Measurements from ENCODE around the gene NT5E.

NT5E gene

DNA sequence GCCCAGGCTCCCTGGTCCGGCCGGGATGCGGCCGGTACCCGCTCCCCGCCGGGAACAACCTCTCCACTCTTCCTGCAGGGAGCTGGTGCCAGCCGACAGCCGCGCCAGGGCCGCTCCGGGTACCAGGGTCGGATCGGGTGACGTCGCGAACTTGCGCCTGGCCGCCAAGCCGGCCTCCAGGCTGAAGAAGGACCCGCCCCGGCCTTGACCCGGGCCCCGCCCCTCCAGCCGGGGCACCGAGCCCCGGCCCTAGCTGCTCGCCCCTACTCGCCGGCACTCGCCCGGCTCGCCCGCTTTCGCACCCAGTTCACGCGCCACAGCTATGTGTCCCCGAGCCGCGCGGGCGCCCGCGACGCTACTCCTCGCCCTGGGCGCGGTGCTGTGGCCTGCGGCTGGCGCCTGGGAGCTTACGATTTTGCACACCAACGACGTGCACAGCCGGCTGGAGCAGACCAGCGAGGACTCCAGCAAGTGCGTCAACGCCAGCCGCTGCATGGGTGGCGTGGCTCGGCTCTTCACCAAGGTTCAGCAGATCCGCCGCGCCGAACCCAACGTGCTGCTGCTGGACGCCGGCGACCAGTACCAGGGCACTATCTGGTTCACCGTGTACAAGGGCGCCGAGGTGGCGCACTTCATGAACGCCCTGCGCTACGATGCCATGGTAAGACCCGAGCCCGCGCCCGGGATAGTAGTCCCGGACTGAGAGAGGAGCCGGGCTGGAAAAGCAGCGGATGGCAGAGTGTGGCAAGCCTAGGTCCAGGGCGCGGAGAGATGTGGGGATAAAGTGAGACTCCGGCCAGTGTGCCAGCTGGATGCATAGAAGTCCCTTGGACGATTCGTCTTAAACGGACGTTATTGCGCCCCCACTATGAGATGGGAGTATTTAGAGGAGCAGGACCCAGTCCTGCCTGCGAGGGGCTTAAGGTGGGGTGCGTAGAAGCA is at the start of gene NT5E:
Gene NT5E (plus strand): TSS at position 266 of the 942 bp plus-strand sequence. CDS start 57 bp downstream, at position 323.
- H3K36me3 ChIP-seq (ENCODE audit: low read depth): peaks cover 59% of the 10 kb centered on the region
- H3K9me3 ChIP-seq (ENCODE audit: severe bottlenecking): no peaks in the 10 kb centered on the region
- no peaks in the 10 kb centered on the region for H3K27me3 ChIP-seq (ENCODE audit: insufficient read depth, poor library complexity, severe bottlenecking)
- ATAC-seq (ENCODE audit: low read depth) (peak; percentile 74), DNase-seq (ENCODE audit: low spot score) (peak; percentile 78)
- peak within 1 kb of the TSS; percentile 64 for H3K4me3 ChIP-seq (ENCODE audit: severe bottlenecking)
- peak within 1 kb of the TSS; percentile 99 for H3K27ac ChIP-seq (ENCODE audit: poor library complexity, severe bottlenecking)
- peaks cover 40% of the 10 kb centered on the region for H3K4me1 ChIP-seq (ENCODE audit: insufficient read depth, poor library complexity, severe bottlenecking)
- TF ChIP-seq, protein P1, sequence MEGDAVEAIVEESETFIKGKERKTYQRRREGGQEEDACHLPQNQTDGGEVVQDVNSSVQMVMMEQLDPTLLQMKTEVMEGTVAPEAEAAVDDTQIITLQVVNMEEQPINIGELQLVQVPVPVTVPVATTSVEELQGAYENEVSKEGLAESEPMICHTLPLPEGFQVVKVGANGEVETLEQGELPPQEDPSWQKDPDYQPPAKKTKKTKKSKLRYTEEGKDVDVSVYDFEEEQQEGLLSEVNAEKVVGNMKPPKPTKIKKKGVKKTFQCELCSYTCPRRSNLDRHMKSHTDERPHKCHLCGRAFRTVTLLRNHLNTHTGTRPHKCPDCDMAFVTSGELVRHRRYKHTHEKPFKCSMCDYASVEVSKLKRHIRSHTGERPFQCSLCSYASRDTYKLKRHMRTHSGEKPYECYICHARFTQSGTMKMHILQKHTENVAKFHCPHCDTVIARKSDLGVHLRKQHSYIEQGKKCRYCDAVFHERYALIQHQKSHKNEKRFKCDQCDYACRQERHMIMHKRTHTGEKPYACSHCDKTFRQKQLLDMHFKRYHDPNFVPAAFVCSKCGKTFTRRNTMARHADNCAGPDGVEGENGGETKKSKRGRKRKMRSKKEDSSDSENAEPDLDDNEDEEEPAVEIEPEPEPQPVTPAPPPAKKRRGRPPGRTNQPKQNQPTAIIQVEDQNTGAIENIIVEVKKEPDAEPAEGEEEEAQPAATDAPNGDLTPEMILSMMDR (IDR thresholded peaks at IDR 0.05; ENCODE audit: poor library complexity, severe bottlenecking): no peak

- ATAC-seq (ENCODE audit: low read depth): no peak
Measured at GRCh38 chr6:85400331-85400730, 49.6 kb upstream of the NT5E start.

GRCh38 chr6:85401186-85402021 is 48.5 kb upstream of the NT5E start:
- DNase-seq (ENCODE audit: low spot score) (no peak), ATAC-seq (ENCODE audit: low read depth) (no peak)
- H3K4me3 ChIP-seq (ENCODE audit: severe bottlenecking): no peak overlapping the region
- TF ChIP-seq, protein P1 (IDR thresholded peaks at IDR 0.05; ENCODE audit: poor library complexity, severe bottlenecking): no peak
- H3K27ac ChIP-seq (ENCODE audit: poor library complexity, severe bottlenecking): peak overlapping the region; percentile 100
- H3K36me3 ChIP-seq (ENCODE audit: low read depth): no peaks in the 10 kb centered on the region; the same call in 1 of the 2 replicates
- peaks cover 48% of the 10 kb centered on the region for H3K4me1 ChIP-seq (ENCODE audit: insufficient read depth, poor library complexity, severe bottlenecking)
- no peaks in the 10 kb centered on the region for H3K27me3 ChIP-seq (ENCODE audit: insufficient read depth, poor library complexity, severe bottlenecking)
- no peaks in the 10 kb centered on the region for H3K9me3 ChIP-seq (ENCODE audit: severe bottlenecking)

More at GRCh38 chr6:85400331-85400730, 49.6 kb upstream of the NT5E start:
- TF ChIP-seq, protein P1 (IDR thresholded peaks at IDR 0.05; ENCODE audit: poor library complexity, severe bottlenecking): no peak
- Histone ChIP-seq H3K9me3 (ENCODE audit: severe bottlenecking) (no peaks in the 10 kb centered on the region), H3K27me3 (ENCODE audit: insufficient read depth, poor library complexity, severe bottlenecking) (no peaks in the 10 kb centered on the region), H3K27ac (ENCODE audit: poor library complexity, severe bottlenecking) (peak overlapping the region; percentile 100), H3K36me3 (ENCODE audit: low read depth) (no peaks in the 10 kb centered on the region; the same call in 1 of the 2 replicates), H3K4me3 (ENCODE audit: severe bottlenecking) (no peak overlapping the region), H3K4me1 (ENCODE audit: insufficient read depth, poor library complexity, severe bottlenecking) (peaks cover 38% of the 10 kb centered on the region)
- no peak for DNase-seq (ENCODE audit: low spot score)

GRCh38 chr6:85402071-85402470 is 47.8 kb upstream of the NT5E start:
- TF ChIP-seq, protein P1 (IDR thresholded peaks at IDR 0.05; ENCODE audit: poor library complexity, severe bottlenecking): no peak
- H3K27ac ChIP-seq (ENCODE audit: poor library complexity, severe bottlenecking): peak overlapping the region; percentile 100

More at GRCh38 chr6:85402071-85402470, 47.8 kb upstream of the NT5E start:
- no peak for ATAC-seq (ENCODE audit: low read depth)
- H3K4me3 ChIP-seq (ENCODE audit: severe bottlenecking): no peak overlapping the region
- no peak for DNase-seq (ENCODE audit: low spot score)
- peaks cover 55% of the 10 kb centered on the region for H3K4me1 ChIP-seq (ENCODE audit: insufficient read depth, poor library complexity, severe bottlenecking)
- no peaks in the 10 kb centered on the region; the same call in 1 of the 2 replicates for H3K36me3 ChIP-seq (ENCODE audit: low read depth)
- H3K27me3 ChIP-seq (ENCODE audit: insufficient read depth, poor library complexity, severe bottlenecking): no peaks in the 10 kb centered on the region
- H3K9me3 ChIP-seq (ENCODE audit: severe bottlenecking): no peaks in the 10 kb centered on the region
